ENCODE results near the gene CD163L1. TPM values are rescaled to one million over a fixed set of nuclear protein-coding genes. Genes with fewer than 3 reads are reported as not detected.

Gene CD163L1
- total RNA-seq (1 to 10 TPM in 2 of 5 experiments, under 1 TPM in 1, not detected in 2; 0.47 to 2.1 (median 1.5) TPM), polyA plus RNA-seq (not detected), total RNA-seq (not detected)

DNA sequence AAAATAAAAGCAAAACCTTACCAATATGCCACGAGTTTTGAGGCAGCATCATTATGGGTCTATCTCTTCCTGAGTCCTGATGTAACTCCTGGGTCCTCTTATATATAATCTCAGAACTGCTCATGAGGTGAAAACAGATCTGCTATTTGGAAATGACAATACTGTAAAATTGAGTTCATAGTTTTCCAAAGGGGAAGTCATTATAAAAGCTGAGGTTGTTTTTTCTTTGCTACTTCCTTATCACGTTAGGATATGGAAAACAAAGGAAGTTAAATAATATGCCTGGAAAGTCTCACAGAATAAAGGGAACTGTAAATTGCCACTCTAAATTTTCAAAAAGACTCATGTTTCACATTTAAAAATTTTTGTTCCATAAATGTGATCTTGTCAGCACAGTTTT, at the start of gene CD163L1:
CD163L1 (minus strand) TSS at position 78 of the 400 bp plus-strand sequence; CDS start at position 52, 26 bp downstream.
- CTCF ChIA-PET: no interaction called here

DNA sequence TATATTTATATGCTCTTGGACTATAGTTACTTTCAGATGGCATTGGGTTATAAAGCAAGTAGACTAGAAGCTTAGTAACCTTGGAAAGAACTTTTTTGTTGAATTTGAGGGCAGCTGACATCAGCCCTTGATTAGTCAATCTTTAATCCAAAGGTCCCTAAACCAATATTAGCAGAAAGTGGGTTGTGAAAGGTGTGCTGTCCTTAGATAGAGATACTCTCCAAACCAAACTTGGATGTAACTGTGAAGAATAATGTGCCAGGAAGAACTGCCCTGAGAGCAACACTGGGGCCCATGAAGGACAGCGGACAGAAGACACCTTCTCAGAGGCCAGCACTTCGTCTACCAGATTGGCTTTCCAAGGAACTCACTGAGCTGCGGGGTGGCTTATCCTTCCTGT, 49.1 kb upstream of the CD163L1 start:
- intact Hi-C loops (cut with micrococcal nuclease): no loop called here
- no peaks in the 10 kb centered on the region for H3K36me3 Mint-ChIP-seq
- H3K27me3 ChIP-seq (ENCODE audit: control insufficient read depth in 2 of 2, insufficient read depth in 2 of 2, low read length in 2 of 2): peaks cover 0 to 4% of the 10 kb centered on the region in 2 donors
- ATAC-seq (no peak), DNase-seq (no peak)
- CTCF ChIA-PET: no interaction called here
- H3K27ac Mint-ChIP-seq: no peak overlapping the region
- no peaks in the 10 kb centered on the region for H3K36me3 ChIP-seq (ENCODE audit: control insufficient read depth in 2 of 3, insufficient read depth in 3 of 3, low read length in 3 of 3)
- POLR2A ChIA-PET: no interaction called here
- no peak overlapping the region for H3K4me3 Mint-ChIP-seq
- H3K9me3 Mint-ChIP-seq: peaks cover 0 to 7% (median 0%) of the 10 kb centered on the region in 11 donors
- no peak overlapping the region for H3K27ac ChIP-seq (ENCODE audit: low read depth, low read length)
- H3K4me1 ChIP-seq (ENCODE audit: control insufficient read depth in 2 of 2, insufficient read depth in 2 of 2, low read length in 2 of 2): no peaks in the 10 kb centered on the region
- H3K4me3 ChIP-seq (ENCODE audit: low read length): no peak overlapping the region
- H3K27me3 Mint-ChIP-seq: peaks cover 16 to 32% (median 25%) of the 10 kb centered on the region in 5 donors
- H3K4me1 Mint-ChIP-seq: no peaks in the 10 kb centered on the region
- no peaks in the 10 kb centered on the region for H3K9me3 ChIP-seq (ENCODE audit: control insufficient read depth in 2 of 3, low read length in 3 of 3)

More for the DNA sequence above, at the start of gene CD163L1:
- H3K27me3 Mint-ChIP-seq: peaks cover 43 to 54% (median 44%) of the 10 kb centered on the region in 5 donors
- H3K27ac Mint-ChIP-seq: no peak within 1 kb of the TSS
- no peak for ATAC-seq
- H3K36me3 Mint-ChIP-seq: peaks cover 0 to 4% (median 0%) of the 10 kb centered on the region in 5 donors
- H3K4me1 Mint-ChIP-seq: peaks cover 0 to 8% (median 5%) of the 10 kb centered on the region in 7 donors
- Histone ChIP-seq H3K27ac (ENCODE audit: low read depth, low read length) (no peak within 1 kb of the TSS), H3K36me3 (ENCODE audit: control insufficient read depth in 2 of 3, insufficient read depth in 3 of 3, low read length in 3 of 3) (no peaks in the 10 kb centered on the region), H3K9me3 (ENCODE audit: control insufficient read depth in 2 of 3, low read length in 3 of 3) (no peaks in the 10 kb centered on the region), H3K27me3 (ENCODE audit: control insufficient read depth in 2 of 2, insufficient read depth in 2 of 2, low read length in 2 of 2) (peaks cover 6 to 7% of the 10 kb centered on the region in 2 donors), H3K4me1 (ENCODE audit: control insufficient read depth in 2 of 2, insufficient read depth in 2 of 2, low read length in 2 of 2) (no peaks in the 10 kb centered on the region), H3K4me3 (ENCODE audit: low read length) (no peak within 1 kb of the TSS)
- H3K9me3 Mint-ChIP-seq: peaks cover 0 to 14% (median 5%) of the 10 kb centered on the region in 11 donors
- H3K4me3 Mint-ChIP-seq: no peak within 1 kb of the TSS
- intact Hi-C loops (cut with micrococcal nuclease): no loop called here
- no peak for DNase-seq
- POLR2A ChIA-PET: no interaction called here

DNA sequence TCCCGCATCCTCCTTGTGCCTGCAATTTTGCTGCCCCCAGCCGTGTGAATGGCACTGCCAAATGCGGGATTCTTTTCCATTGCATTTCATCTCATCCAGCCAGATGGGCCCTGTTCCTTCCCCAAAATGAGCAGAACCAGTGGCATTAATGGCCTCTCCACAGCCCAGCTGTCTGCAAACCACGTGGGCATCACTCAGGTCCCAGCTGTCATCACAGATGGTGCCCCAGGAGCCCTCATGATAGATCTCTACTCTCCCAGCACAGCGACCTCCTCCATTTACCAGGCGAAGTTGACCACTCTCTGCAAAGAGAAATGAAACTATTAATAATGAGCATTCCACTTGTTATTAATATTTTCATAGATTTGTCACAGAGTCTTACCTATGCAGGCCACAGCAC, 42.6 kb upstream of the CD163L1 start:
- Mint-ChIP-seq H3K36me3 (no peaks in the 10 kb centered on the region), H3K4me3 (no peak overlapping the region), H3K9me3 (no peaks in the 10 kb centered on the region), H3K27ac (no peak overlapping the region), H3K27me3 (peaks cover 2 to 13% (median 12%) of the 10 kb centered on the region in 5 donors), H3K4me1 (no peaks in the 10 kb centered on the region)
- CTCF ChIA-PET: no interaction called here
- Histone ChIP-seq H3K27me3 (ENCODE audit: control insufficient read depth in 2 of 2, insufficient read depth in 2 of 2, low read length in 2 of 2) (peaks cover 0 to 4% of the 10 kb centered on the region in 2 donors), H3K4me3 (ENCODE audit: low read length) (no peak overlapping the region), H3K27ac (ENCODE audit: low read depth, low read length) (no peak overlapping the region), H3K36me3 (ENCODE audit: control insufficient read depth in 2 of 3, insufficient read depth in 3 of 3, low read length in 3 of 3) (no peaks in the 10 kb centered on the region), H3K4me1 (ENCODE audit: control insufficient read depth in 2 of 2, insufficient read depth in 2 of 2, low read length in 2 of 2) (no peaks in the 10 kb centered on the region), H3K9me3 (ENCODE audit: control insufficient read depth in 2 of 3, low read length in 3 of 3) (no peaks in the 10 kb centered on the region)
- DNase-seq (no peak), ATAC-seq (no peak)
- POLR2A ChIA-PET: no interaction called here
- intact Hi-C loops (cut with micrococcal nuclease): no loop called here

DNA sequence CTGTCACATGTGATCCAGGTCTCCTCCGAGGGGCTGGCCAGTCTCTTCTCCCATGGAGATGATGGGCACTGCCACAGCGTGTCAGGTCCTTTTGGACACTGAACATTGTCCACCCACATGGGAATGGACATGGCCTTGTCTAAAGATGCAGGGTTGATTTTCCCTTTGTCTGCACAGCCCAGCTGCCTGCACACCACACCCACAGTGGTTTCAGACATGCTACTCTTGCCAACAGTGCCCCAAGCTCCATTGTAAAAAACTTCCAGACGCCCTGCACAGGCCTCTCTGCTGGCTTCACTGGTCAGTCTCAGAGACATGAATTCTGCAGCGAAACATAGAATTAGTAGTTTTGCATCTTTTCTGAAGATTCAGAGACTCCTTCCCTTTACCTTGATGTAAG, 41.1 kb upstream of the CD163L1 start:
- H3K27ac ChIP-seq (ENCODE audit: low read depth, low read length): no peak overlapping the region
- H3K36me3 Mint-ChIP-seq: no peaks in the 10 kb centered on the region
- no peak overlapping the region for H3K4me3 Mint-ChIP-seq
- ChIA-PET POLR2A (no interaction called here), CTCF (no interaction called here)
- no peaks in the 10 kb centered on the region for H3K4me1 ChIP-seq (ENCODE audit: control insufficient read depth in 2 of 2, insufficient read depth in 2 of 2, low read length in 2 of 2)
- H3K9me3 Mint-ChIP-seq: no peaks in the 10 kb centered on the region
- ATAC-seq (no peak), DNase-seq (no peak)
- no peaks in the 10 kb centered on the region for H3K9me3 ChIP-seq (ENCODE audit: control insufficient read depth in 2 of 3, low read length in 3 of 3)
- no peak overlapping the region for H3K27ac Mint-ChIP-seq
- intact Hi-C loops (cut with micrococcal nuclease): no loop called here
- no peaks in the 10 kb centered on the region for H3K4me1 Mint-ChIP-seq
- H3K4me3 ChIP-seq (ENCODE audit: low read length): no peak overlapping the region
- no peaks in the 10 kb centered on the region for H3K36me3 ChIP-seq (ENCODE audit: control insufficient read depth in 2 of 3, insufficient read depth in 3 of 3, low read length in 3 of 3)
- peaks cover 0 to 13% (median 12%) of the 10 kb centered on the region in 5 donors for H3K27me3 Mint-ChIP-seq
- peaks cover 0 to 4% of the 10 kb centered on the region in 2 donors for H3K27me3 ChIP-seq (ENCODE audit: control insufficient read depth in 2 of 2, insufficient read depth in 2 of 2, low read length in 2 of 2)

DNA sequence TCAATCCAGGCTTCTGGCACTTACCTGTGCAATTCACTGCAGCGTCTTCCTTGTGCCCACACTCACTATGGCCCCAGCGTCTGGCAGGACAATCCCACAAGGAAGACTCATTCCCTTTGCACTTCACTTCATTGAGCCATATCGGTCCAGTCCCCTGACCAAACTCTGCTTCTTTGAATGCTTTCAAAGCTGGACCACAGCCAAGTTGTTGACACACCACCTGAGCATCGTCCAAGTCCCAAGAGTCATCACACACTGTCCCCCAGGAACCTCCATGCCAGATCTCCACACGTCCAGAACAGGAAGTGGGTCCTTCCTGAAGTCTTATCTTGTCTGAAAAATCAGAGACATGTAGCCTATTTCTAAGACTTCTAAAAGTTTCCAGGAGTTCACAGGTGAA, 39.4 kb upstream of the CD163L1 start:
- intact Hi-C loops (cut with micrococcal nuclease): no loop called here

DNA sequence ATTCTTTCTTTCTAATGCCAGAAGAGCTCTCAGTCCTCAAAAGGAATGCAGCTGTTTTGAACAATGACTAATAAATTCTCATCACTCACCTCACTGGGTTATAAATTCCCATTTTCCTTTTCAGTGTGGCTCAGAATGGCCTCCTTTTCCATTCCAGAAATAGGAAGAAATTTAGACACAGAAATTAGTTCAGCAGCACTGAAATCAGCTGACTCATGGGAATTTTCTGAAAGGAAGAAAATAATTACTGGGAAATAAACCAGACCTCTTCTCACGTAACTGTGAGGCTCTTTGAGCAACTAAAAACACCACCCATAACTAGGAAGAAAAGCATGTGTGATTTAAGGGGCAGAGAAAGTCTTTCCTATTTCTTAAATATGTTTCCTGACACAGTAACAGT, 35.8 kb upstream of the CD163L1 start:
- no peaks in the 10 kb centered on the region for H3K27me3 ChIP-seq (ENCODE audit: control insufficient read depth in 2 of 2, insufficient read depth in 2 of 2, low read length in 2 of 2)
- no peaks in the 10 kb centered on the region for H3K36me3 ChIP-seq (ENCODE audit: control insufficient read depth in 2 of 3, insufficient read depth in 3 of 3, low read length in 3 of 3)
- H3K4me3 ChIP-seq (ENCODE audit: low read length): no peak overlapping the region
- H3K4me1 ChIP-seq (ENCODE audit: control insufficient read depth in 2 of 2, insufficient read depth in 2 of 2, low read length in 2 of 2): no peaks in the 10 kb centered on the region
- intact Hi-C loops (cut with micrococcal nuclease): no loop called here
- CTCF ChIA-PET: no interaction called here
- ATAC-seq (no peak), DNase-seq (no peak)
- POLR2A ChIA-PET: interaction anchor here (0.8 kb wide), 1 partner anchor 20 kb away, joined by 4 read pairs; no protein-coding TSS in a partner anchor
- peaks cover 0 to 2% (median 0%) of the 10 kb centered on the region in 11 donors for H3K9me3 Mint-ChIP-seq
- H3K9me3 ChIP-seq (ENCODE audit: control insufficient read depth in 2 of 3, low read length in 3 of 3): no peaks in the 10 kb centered on the region
- H3K4me1 Mint-ChIP-seq: no peaks in the 10 kb centered on the region
- no peak overlapping the region for H3K27ac ChIP-seq (ENCODE audit: low read depth, low read length)
- no peak overlapping the region for H3K4me3 Mint-ChIP-seq
- no peak overlapping the region for H3K27ac Mint-ChIP-seq
- peaks cover 5 to 7% (median 7%) of the 10 kb centered on the region in 5 donors for H3K27me3 Mint-ChIP-seq
- H3K36me3 Mint-ChIP-seq: no peaks in the 10 kb centered on the region

More for the DNA sequence above, 39.4 kb upstream of the CD163L1 start:
- H3K9me3 ChIP-seq (ENCODE audit: control insufficient read depth in 2 of 3, low read length in 3 of 3): no peaks in the 10 kb centered on the region
- H3K4me3 ChIP-seq (ENCODE audit: low read length): no peak overlapping the region
- Mint-ChIP-seq H3K36me3 (no peaks in the 10 kb centered on the region), H3K27me3 (peaks cover 0 to 13% (median 11%) of the 10 kb centered on the region in 5 donors), H3K4me1 (no peaks in the 10 kb centered on the region), H3K4me3 (no peak overlapping the region), H3K9me3 (no peaks in the 10 kb centered on the region), H3K27ac (no peak overlapping the region)
- CTCF ChIA-PET: no interaction called here
- no peaks in the 10 kb centered on the region for H3K4me1 ChIP-seq (ENCODE audit: control insufficient read depth in 2 of 2, insufficient read depth in 2 of 2, low read length in 2 of 2)
- H3K36me3 ChIP-seq (ENCODE audit: control insufficient read depth in 2 of 3, insufficient read depth in 3 of 3, low read length in 3 of 3): no peaks in the 10 kb centered on the region
- H3K27ac ChIP-seq (ENCODE audit: low read depth, low read length): no peak overlapping the region
- DNase-seq (no peak), ATAC-seq (no peak)
- POLR2A ChIA-PET: no interaction called here
- no peaks in the 10 kb centered on the region for H3K27me3 ChIP-seq (ENCODE audit: control insufficient read depth in 2 of 2, insufficient read depth in 2 of 2, low read length in 2 of 2)

DNA sequence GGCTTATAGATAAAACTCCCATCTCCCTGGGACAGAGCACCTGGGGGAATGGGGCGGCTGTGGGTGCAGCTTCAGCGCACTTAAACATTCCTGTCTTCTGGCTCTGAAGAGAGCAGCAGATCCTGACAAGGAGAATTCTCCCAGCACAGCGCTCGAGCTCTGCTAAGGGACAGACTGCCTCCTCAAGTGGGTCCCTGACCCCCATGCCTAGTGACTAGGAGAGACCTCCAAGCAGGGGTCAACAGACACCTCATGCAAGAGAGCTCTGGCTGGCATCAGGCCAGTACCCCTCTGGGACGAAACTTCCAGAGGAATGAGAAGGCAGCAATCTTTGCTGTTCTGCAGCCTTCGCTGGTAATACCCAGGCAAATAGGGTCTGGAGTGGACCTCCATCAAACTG, 28.1 kb upstream of the CD163L1 start:
- CTCF ChIA-PET: no interaction called here
- no peaks in the 10 kb centered on the region for H3K4me1 Mint-ChIP-seq
- no peak for ATAC-seq

More for the DNA sequence above, 28.1 kb upstream of the CD163L1 start:
- POLR2A ChIA-PET: no interaction called here
- DNase-seq: no peak
- no peak overlapping the region for H3K4me3 ChIP-seq (ENCODE audit: low read length)
- intact Hi-C loops (cut with micrococcal nuclease): no loop called here
- Mint-ChIP-seq H3K27ac (no peak overlapping the region), H3K4me3 (no peak overlapping the region), H3K36me3 (no peaks in the 10 kb centered on the region), H3K9me3 (peaks cover 0 to 7% (median 5%) of the 10 kb centered on the region in 11 donors), H3K27me3 (peaks cover 6 to 19% (median 9%) of the 10 kb centered on the region in 5 donors)
- no peaks in the 10 kb centered on the region for H3K9me3 ChIP-seq (ENCODE audit: control insufficient read depth in 2 of 3, low read length in 3 of 3)
- H3K36me3 ChIP-seq (ENCODE audit: control insufficient read depth in 2 of 3, insufficient read depth in 3 of 3, low read length in 3 of 3): no peaks in the 10 kb centered on the region
- no peaks in the 10 kb centered on the region for H3K4me1 ChIP-seq (ENCODE audit: control insufficient read depth in 2 of 2, insufficient read depth in 2 of 2, low read length in 2 of 2)
- no peak overlapping the region for H3K27ac ChIP-seq (ENCODE audit: low read depth, low read length)
- no peaks in the 10 kb centered on the region for H3K27me3 ChIP-seq (ENCODE audit: control insufficient read depth in 2 of 2, insufficient read depth in 2 of 2, low read length in 2 of 2)

All from naive thymus-derived CD4-positive, alpha-beta T cell (primary cell).